Adrenal gland (tissue), 12 donors: ENCODE data around the gene LASP1. TPM values are rescaled to one million over a fixed set of nuclear protein-coding genes. Genes with fewer than 3 reads are reported as not detected.

Source experiments
- DNase-seq, 7 donors: peaks; one replicate each; pipeline ENCODE4 v3.0.0-alpha.2; 2019 to 2020
- H3K27ac ChIP-seq, 5 donors: fragments of 200-600 bp; sonication (generic) in 4 of 5; 1 replicate in 3 of 5; 2 replicates in 2 of 5; pipeline versions ENCODE4 v1.5.1 to v1.8.0; 2016 to 2020; ENCODE audit warnings: mild to moderate bottlenecking in 1 of 5
- H3K27me3 ChIP-seq: fragments of 200-600 bp; 2 replicates; pipeline ENCODE4 v1.8.0; 2021
- H3K36me3 ChIP-seq, 2 donors: fragments of 200-600 bp; replicated peaks in 1 of 2; 1 replicate in 1 of 2; 2 replicates in 1 of 2; pipeline versions ENCODE4 v1.5.1 to v1.8.0; 2018 to 2022
- H3K4me1 ChIP-seq, 2 donors: fragments of 200-600 bp; replicated peaks in 1 of 2; 1 replicate in 1 of 2; 2 replicates in 1 of 2; pipeline versions ENCODE4 v1.5.1 to v1.8.0; 2018 to 2021
- H3K4me3 ChIP-seq, 4 donors: fragments of 200-600 bp; sonication (generic) in 3 of 4; one replicate each; pipeline ENCODE4 v1.5.1; 2016 to 2018
- H3K9me3 ChIP-seq, 3 donors: fragments of 200-600 bp; sonication (generic) in 1 of 3; replicated peaks in 1 of 3; 1 replicate in 2 of 3; 2 replicates in 1 of 3; pipeline versions ENCODE4 v1.5.1 to v1.8.0; 2016 to 2021
- POLR2A ChIP-seq, 2 donors: fragments of 450-650 bp; IDR thresholded peaks; one replicate each; pipeline ENCODE4 v1.6.1; 2017; ENCODE audit warnings: antibody characterized with exemption in 2 of 2, mild to moderate bottlenecking in 2 of 2, moderate library complexity in 1 of 2
- WGBS, 4 donors: extraction: QIAGEN DNeasy Blood & Tissue Kit in 2 of 4; methylation state at CpG; one replicate each; pipeline versions ENCODE4 v1.1.5 to v1.1.7; 2013 to 2017; 5-methylcytosine and 5-hydroxymethylcytosine counted together
- intact Hi-C, 2 donors: fragments of 100-400 bp; cut with DNase I; formaldehyde crosslinking; loops; one replicate each; pipeline versions ENCODE4 v1.14.1 to v1.15.0; 2022 to 2023
- polyA plus RNA-seq, 3 donors: library from polyadenylated mRNA; stranded (reverse); fragments of 200-250 nt in 2 of 3; fragments of 350-450 nt in 1 of 3; fragmentation: Illumina TruSeq in 1 of 3; extraction: RNeasy Lipid Tissue Mini Kit (QIAGEN cat#74804) in 1 of 3; gene quantifications; one replicate each; pipeline ENCODE4 v1.2.3, GENCODE V29; 2013 to 2014
- total RNA-seq, 9 donors: library from RNA; depleted of rRNA in 4 of 9; stranded (reverse); fragments of >200 nt in 4 of 9; fragments of 120-200 nt in 1 of 9; fragmentation: NEBNext Ultra II Directional in 1 of 9; extraction: Animal tissue kit (Norgen Biotek cat#: 25700) in 1 of 9; gene quantifications; one replicate each; pipeline versions ENCODE4 v1.1.0 to v1.2.4, GENCODE V29; 2013 to 2023
- TF ChIP-seq, protein P1 (sequence below), 6 experiments: fragments of 450-650 bp in 4 of 6; fragments of 200-600 bp in 2 of 6; sonication (generic) in 1 of 6; IDR thresholded peaks; 1 replicate in 5 of 6; 2 replicates in 1 of 6; pipeline versions ENCODE4 v1.5.1 to v1.8.0; 2016 to 2021; ENCODE audit warnings: antibody characterized with exemption in 6 of 6, mild to moderate bottlenecking in 2 of 6, moderate library complexity in 1 of 6
- donor health status: healthy with polysubstance abuse.
- donor health status: Bipolar disorder and iron deficiency.
- donor health status: DM: yes; HTN: yes; CAD: no.
- donor health status: DM: no; HTN: no; CAD: no.
- donor health status: DM: no; HTN: no; CAD: no.
- donor health status: DM: yes; HTN: yes; CAD: no.

Gene LASP1
- total and polyA plus RNA-seq, 12 donors: 36.3 to 123 (median 88.0) TPM

DNA sequence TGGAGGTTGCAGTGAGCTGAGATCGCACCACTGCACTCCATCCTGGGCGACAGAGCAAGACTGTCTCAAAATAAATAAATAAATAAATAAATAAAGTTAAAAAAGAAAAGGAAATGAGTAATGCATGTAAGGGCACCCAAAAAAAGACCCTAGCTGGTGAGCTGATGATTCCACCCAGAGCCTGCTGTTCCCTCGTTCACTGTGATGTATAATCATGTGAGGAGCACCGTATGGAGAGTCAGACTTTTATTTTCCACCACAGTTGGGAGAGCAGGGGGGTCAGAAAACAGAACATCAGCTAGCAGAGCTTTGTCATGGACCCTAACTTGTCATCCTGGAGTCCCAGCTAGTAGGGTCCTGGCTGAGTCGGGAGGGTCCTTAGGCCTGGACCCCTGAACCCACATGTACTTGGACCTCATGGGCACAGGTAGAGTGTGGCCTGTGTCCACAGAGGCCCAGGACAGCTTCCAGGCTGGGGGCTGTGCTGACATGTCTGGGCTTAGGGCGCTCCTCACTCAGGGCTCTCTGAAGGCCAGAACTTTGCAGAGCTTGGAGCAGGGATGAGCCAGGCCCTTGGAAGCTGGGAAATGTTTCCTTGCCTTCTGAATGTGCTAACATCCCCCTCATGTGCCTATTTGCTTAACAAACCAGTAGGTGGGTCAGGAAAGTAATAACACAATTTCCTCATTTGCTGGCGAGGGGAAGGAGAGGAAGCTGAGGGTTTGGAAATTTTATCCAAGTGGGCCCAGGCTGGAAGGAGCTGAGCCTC, 36.8 kb downstream of the LASP1 start:
- Histone ChIP-seq H3K27ac (peak overlapping the region in 1 of 5 donors; percentile 63), H3K27me3 (no peaks in the 10 kb centered on the region), H3K4me3 (no peak overlapping the region), H3K9me3 (no peaks in the 10 kb centered on the region), H3K36me3 (peaks cover 0 to 29% of the 10 kb centered on the region in 2 donors), H3K4me1 (peaks cover 0 to 11% of the 10 kb centered on the region in 2 donors)
- TF ChIP-seq POLR2A (IDR thresholded peaks at IDR 0.05): no peak
- TF ChIP-seq, protein P1, sequence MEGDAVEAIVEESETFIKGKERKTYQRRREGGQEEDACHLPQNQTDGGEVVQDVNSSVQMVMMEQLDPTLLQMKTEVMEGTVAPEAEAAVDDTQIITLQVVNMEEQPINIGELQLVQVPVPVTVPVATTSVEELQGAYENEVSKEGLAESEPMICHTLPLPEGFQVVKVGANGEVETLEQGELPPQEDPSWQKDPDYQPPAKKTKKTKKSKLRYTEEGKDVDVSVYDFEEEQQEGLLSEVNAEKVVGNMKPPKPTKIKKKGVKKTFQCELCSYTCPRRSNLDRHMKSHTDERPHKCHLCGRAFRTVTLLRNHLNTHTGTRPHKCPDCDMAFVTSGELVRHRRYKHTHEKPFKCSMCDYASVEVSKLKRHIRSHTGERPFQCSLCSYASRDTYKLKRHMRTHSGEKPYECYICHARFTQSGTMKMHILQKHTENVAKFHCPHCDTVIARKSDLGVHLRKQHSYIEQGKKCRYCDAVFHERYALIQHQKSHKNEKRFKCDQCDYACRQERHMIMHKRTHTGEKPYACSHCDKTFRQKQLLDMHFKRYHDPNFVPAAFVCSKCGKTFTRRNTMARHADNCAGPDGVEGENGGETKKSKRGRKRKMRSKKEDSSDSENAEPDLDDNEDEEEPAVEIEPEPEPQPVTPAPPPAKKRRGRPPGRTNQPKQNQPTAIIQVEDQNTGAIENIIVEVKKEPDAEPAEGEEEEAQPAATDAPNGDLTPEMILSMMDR (IDR thresholded peaks at IDR 0.05): no peak
- no peak for DNase-seq
- intact Hi-C loops: no loop called here
- WGBS, 4 donors: 72 to 82% (median 79%) methylated on average over 5 to 7 of the region's 7 CpGs

DNA sequence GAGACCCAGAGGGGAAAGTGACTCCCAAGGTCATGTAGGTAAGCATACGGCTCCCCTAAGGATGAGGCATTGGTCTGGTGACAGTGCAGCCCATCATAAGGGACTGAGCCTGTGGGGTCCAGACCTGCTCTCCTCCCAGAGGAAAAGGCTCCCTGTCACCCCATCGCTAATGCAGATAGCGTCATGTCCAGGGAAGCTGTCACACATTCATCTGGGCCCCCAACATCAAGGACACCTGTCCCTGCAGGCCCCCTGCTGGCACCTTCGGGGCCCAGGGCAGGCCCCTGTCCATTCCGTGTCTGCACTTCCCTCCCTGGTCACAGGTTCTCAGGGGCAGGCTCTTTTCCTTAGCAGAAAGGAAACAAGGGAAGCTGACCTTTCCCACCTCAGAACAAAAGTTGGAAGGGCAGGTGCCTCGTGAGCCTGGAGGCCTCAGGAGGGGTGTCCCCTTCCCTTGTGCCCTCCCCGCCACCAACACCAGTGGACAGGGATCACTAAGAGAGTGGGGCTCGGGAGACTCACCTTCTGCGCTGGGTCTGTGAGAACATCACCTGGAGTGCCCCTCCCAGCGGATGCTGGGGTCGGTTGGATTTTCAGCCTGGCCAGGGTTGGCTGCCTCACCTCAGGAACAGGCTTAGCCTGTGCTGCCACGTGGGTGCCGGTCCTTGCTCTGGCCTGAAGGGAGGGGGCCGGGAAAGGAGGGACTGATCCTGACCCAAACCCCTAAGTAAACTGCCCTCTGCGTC, 38.2 kb downstream of the LASP1 start:
- Histone ChIP-seq H3K27ac (peak overlapping the region in 2 of 5 donors; percentile 17 to 51), H3K4me1 (peaks cover 12 to 23% of the 10 kb centered on the region in 2 donors), H3K36me3 (peaks cover 0 to 27% of the 10 kb centered on the region in 2 donors), H3K4me3 (no peak overlapping the region), H3K9me3 (no peaks in the 10 kb centered on the region), H3K27me3 (no peaks in the 10 kb centered on the region)
- no peak for TF ChIP-seq POLR2A (IDR thresholded peaks at IDR 0.05)
- TF ChIP-seq, protein P1 (IDR thresholded peaks at IDR 0.05): no peak
- no peak for DNase-seq
- 0 to 75% (median 71%) methylated on average over 1 to 15 of the region's 15 CpGs for WGBS, 4 donors
- intact Hi-C loops: no loop called here

DNA sequence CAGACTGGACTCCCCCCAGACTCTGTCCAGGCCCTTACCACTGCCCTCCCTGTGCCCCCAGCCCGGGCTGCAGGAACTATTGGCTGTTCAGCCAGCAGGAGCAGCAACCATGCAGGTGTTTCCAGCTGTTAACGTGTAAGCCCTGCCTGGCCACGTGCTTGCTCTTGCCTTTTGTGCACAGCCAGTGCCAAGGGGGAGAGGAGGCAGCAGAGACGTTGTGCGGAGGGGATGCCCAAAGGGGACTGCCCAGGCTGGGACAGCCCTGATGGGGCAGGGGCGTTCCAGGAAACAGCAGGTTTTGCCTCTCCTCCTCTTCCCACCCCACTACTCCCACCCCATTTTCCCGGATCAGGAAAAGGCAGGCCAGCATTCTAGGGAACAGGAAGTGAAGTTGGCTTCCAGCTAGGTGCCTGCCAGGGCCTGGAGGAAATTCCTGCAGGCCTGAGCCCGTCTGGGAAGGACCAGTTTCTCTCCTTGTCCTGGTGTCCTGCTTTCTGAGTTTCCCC, 38.9 kb downstream of the LASP1 start:
- WGBS, 4 donors: 17 to 71% (median 63%) methylated on average over 1 to 8 of the region's 8 CpGs
- H3K36me3 ChIP-seq: peaks cover 0 to 23% of the 10 kb centered on the region in 2 donors
- peaks cover 12 to 23% of the 10 kb centered on the region in 2 donors for H3K4me1 ChIP-seq
- peak in 1 of 7 donors; percentile 26 for DNase-seq
- no peak overlapping the region for H3K4me3 ChIP-seq
- no peak for TF ChIP-seq POLR2A (IDR thresholded peaks at IDR 0.05)
- TF ChIP-seq, protein P1 (IDR thresholded peaks at IDR 0.05): no peak
- H3K9me3 ChIP-seq: no peaks in the 10 kb centered on the region
- H3K27ac ChIP-seq: peak overlapping the region in 2 of 5 donors; percentile 17 to 51
- intact Hi-C loops: no loop called here
- H3K27me3 ChIP-seq: no peaks in the 10 kb centered on the region

DNA sequence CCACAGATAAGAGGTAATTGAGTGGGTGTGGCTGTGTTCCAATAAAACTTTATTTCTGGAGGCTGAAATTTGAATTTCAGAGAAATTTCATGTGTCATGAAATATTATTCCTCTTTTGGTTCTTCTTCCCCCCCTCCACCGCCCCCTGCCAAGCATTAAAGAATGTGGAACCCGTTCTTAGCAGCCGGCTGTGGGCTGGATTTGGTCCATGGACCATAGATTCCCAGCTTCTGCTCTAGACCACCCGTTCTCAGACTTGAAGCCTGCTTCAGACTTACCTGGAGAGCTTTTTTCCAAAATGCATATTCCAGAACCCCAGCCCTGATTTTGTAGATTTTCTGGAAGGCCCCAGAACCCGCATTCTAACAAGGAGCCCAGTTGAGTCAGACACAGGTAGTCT, 40.5 kb downstream of the LASP1 start:
- DNase-seq: peak in 4 of 7 donors; percentile 3 to 23 (median 14)
- H3K4me3 ChIP-seq: no peak overlapping the region
- H3K36me3 ChIP-seq: peaks cover 0 to 28% of the 10 kb centered on the region in 2 donors
- 75 to 93% (median 81%) methylated on average over 5 of the region's 5 CpGs for WGBS, 4 donors
- H3K27me3 ChIP-seq: no peaks in the 10 kb centered on the region
- H3K4me1 ChIP-seq: peaks cover 12 to 23% of the 10 kb centered on the region in 2 donors
- no peak overlapping the region for H3K27ac ChIP-seq
- no peaks in the 10 kb centered on the region for H3K9me3 ChIP-seq
- intact Hi-C loops: no loop called here
- TF ChIP-seq POLR2A (IDR thresholded peaks at IDR 0.05): no peak
- TF ChIP-seq, protein P1 (IDR thresholded peaks at IDR 0.05): no peak
